LNCaP clone FGC (cell line): ENCODE data around the gene CASZ1.

ENCODE experiments used
- DNase-seq: peaks from one replicate; pipeline ENCODE4 v3.0.0-alpha.2; 2011; ENCODE audit warnings: low read depth
- H3K4me3 ChIP-seq: 2 replicates; pipeline ENCODE4 v1.5.1; 2011; ENCODE audit warnings: mild to moderate bottlenecking, low read depth, low read length, control low read depth
- TF ChIP-seq, protein P1 (sequence below): IDR thresholded peaks from 2 replicates; pipeline ENCODE4 v1.5.1; 2012; ENCODE audit warnings: mild to moderate bottlenecking; ENCODE audit not compliant: control insufficient read depth, insufficient read depth; ENCODE audit errors: extremely low read depth

CASZ1 gene

DNA sequence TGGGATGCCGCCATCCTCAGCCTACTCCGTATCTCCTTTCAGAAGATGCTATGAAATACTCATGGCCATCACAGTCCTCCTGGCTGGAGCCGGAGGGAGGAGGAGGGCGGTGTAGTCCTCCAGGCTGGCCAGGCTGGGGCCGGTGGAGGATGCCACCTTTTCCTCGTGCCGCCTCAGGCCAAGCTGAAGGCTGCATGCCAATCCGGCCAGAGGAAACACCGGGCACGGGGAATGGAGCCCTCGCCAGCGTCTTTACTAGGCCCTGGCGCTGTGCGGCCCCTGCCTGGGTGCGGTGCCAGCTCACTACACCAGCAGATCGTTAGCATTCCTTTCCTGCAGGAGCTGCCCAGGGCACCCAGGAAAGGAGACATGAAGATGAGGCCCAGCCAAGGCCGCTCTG is 70.1 kb downstream of the CASZ1 start:
- peak overlapping the region; percentile 28; the same call in 1 of the 2 replicates for H3K4me3 ChIP-seq
- TF ChIP-seq, protein P1, sequence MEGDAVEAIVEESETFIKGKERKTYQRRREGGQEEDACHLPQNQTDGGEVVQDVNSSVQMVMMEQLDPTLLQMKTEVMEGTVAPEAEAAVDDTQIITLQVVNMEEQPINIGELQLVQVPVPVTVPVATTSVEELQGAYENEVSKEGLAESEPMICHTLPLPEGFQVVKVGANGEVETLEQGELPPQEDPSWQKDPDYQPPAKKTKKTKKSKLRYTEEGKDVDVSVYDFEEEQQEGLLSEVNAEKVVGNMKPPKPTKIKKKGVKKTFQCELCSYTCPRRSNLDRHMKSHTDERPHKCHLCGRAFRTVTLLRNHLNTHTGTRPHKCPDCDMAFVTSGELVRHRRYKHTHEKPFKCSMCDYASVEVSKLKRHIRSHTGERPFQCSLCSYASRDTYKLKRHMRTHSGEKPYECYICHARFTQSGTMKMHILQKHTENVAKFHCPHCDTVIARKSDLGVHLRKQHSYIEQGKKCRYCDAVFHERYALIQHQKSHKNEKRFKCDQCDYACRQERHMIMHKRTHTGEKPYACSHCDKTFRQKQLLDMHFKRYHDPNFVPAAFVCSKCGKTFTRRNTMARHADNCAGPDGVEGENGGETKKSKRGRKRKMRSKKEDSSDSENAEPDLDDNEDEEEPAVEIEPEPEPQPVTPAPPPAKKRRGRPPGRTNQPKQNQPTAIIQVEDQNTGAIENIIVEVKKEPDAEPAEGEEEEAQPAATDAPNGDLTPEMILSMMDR, result no peak
- peak; percentile 82 for DNase-seq

DNA sequence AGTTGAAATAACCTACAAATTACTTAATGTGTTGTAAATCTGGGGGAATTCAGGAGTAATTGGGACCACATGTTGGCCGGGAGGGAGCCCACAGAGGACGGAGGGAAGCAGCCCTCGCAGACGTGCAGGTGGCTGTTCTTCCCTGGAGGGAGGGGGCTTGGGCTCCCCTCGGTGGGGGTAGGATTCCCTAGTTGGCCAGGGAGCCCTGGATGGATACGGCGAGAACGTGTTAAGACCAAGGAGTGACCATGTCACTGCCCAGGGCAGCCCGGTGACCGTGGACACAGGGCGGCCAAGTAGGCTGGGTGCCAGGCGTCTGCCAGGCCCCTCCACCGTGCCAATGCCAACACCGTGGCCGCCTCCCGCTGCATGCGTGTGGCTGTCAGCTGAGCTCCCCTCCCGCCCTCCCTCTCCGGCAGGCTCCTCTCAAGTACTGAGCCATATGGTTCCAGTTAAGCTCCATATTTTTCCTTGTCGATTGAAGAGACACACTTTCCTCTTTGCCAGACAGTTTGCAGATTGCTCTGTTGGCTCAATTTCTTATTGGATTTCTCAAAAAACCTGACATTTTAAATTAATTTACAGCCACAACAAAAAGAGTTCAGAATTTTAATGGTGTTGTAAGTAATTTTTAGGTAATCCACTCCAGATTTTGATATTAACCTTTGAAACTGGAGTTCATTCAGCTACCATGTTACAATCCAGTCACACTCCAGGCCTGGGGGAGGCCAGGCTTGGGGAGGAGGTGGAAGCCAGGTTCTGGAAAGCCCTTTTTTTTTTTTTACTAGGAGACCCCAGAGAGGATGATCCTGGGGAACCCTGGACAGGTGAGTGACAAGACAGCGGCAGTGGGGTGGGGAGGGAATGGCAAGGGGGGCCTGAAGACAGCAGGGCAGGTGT is 71.2 kb downstream of the CASZ1 start:
- H3K4me3 ChIP-seq, result peak overlapping the region; percentile 28
- DNase-seq, result no peak
- TF ChIP-seq, protein P1, result no peak

DNA sequence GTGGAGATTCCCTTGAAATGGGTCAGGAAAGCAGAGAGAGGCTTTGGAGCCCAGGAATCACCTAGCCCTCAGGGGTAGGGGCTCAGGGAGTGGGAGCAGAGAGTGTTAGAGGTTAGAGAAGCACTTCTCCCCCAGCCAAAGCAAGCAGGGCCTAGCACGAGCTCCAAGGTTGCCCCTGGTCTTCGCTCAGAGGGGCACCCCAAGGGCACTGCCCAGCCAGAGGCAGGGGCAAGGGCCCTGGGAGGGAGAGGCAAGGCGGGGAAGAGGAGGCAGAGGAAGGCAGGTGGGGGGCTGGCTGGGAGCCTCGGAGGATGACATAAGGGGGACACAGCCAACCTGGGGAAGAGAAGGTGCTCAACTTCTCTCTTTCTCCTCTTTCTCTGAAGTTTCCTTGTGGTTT is 71.9 kb downstream of the CASZ1 start:
- DNase-seq, result no peak
- H3K4me3 ChIP-seq, result no peak overlapping the region
- TF ChIP-seq, protein P1, result no peak

DNA sequence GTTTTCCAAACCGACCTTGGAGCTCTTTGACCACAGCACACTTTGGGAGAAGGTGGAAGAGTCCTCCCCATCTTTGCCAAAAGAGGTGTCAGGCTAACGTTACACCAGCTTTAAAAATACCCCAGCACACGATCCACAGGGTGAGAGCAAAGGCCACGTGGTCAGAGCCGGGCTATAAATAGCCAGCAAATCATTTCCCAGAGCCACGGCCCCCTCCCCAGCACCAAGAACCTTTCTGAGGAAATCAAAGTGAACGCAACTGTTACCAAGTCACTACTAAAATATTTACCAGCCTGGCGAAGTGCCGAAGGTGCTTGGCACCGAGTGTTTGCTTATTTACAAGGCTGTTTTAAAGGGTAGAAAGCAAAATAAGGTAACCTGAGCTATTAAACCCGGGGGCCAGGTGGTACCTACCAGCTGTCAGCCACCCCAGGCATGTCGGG is 72.4 kb downstream of the CASZ1 start:
- TF ChIP-seq, protein P1, result no peak
- DNase-seq, result peak; percentile 99
- peak overlapping the region; percentile 23; the same call in 1 of the 2 replicates for H3K4me3 ChIP-seq

DNA sequence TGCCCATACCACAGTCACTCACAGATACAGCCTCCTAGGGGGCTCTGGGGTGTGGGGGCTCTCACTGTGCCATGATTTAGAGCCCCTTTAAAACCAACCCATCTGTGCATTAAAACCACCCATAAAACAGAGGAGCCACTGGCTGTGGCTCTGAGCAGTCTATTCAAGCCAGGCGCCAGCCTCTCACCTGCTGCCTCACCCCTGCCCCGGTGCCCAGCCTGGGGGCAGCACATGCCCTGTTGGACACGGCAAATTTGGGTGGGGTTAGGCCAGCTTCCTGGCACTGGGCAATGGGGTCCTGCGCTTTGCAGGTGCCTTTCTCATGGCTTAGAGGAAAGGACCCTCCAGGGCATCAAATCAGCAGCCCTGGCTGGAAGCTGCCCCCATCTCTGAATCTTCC is 73.1 kb downstream of the CASZ1 start:
- no peak for DNase-seq
- TF ChIP-seq, protein P1, result no peak
- H3K4me3 ChIP-seq, result peak overlapping the region; percentile 23; the same call in 1 of the 2 replicates

DNA sequence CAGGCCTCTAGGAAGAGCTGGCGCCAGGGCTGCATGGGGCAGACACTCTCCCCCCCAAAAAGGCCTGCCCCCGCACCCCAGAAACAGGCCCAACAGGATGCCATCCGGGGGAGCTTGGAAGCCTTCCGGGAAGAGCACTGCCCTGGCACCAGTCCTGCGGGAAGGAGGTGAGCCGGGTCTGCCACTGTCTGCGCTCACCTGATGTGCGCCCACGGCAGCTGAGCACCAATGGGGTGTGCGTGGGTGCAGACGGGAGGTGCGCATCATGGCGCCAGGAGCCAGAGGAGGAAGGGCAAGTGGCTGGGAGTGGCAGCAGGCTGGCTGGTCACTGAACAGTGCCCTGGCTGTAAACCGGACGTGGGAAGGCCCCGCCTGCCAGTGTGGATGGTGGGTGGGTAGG is 73.6 kb downstream of the CASZ1 start:
- DNase-seq, result no peak
- no peak overlapping the region for H3K4me3 ChIP-seq
- TF ChIP-seq, protein P1, result no peak
